HG02623 (cell line): ENCODE measurements around the gene PITRM1.

Source experiments
- ATAC-seq: cut with Tn5 transposase; IDR thresholded peaks from one replicate; pipeline ENCODE4 v1.9.1; 2021; ENCODE audit warnings: moderate library complexity; ENCODE audit not compliant: unreplicated experiment

The PITRM1 gene

DNA sequence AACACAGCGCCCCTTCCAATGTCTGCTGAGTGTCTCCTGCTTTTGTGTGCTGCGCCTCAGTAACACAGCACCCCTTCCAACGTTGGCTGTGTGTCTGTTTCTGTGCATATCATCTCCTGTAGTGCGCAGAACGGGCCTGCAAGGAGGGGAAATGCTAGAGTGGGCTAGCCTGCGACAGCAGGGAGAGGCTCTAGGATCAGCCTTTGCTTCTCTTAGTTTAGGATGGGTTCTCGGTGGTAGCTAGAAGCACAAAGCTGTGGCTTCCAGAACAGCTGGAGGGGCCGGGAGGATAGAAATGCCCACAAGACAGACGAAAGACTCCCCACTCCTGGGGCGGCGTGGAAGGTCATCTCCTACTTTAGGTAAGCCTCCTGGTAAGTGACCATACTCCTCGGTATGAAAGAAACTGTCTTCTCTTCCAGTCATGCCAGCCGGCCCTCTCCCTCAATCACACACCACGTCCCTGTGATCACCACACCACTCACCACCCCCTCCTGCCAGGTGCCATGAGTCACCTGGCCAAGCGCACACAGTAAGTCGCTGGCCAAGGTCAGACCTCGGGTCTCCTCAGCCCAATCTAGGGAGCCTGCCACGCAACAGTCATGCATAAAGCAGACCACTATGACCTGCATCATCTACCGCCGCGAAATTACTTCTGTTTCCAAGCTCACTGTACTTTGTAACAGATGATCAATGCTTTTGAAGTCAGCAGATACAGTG is 4.8 kb downstream of the PITRM1 start:
- no peak for ATAC-seq

DNA sequence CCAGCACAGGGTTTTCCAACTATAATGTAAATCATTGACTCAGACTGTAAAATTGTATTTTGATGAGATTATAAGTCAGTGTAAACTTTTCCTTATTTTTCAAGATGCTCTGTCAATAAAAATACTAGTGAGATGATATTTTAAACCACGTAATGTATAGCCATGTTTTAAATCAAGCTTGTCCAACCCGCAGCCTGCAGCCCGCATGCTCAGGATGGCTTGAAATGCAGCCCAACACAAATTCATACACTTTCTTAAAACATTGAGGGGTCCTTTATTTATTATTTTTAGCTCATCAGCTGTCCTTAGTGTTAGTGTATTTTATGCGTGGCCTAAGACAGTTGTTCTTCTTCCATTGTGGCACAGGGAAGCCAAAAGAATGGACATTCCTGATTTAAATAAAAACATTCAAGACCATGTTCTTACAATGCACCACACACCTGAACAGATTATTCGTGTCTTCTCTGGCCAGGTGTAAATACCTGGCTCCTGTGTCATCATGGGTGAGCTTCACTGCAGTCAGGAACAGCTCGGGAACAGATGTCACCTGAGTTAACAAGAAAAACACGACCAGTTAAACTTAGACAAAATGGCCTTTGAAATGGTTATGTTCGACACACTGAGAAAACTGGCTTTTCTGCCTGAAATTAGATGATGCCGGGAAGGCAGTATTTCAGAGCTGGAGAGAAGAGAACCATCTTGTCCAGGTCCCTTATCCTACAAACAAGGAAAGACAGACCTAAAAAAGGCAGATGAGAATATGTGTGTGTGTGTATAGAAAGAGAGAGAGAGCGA is 5.9 kb downstream of the PITRM1 start:
- no peak for ATAC-seq

DNA sequence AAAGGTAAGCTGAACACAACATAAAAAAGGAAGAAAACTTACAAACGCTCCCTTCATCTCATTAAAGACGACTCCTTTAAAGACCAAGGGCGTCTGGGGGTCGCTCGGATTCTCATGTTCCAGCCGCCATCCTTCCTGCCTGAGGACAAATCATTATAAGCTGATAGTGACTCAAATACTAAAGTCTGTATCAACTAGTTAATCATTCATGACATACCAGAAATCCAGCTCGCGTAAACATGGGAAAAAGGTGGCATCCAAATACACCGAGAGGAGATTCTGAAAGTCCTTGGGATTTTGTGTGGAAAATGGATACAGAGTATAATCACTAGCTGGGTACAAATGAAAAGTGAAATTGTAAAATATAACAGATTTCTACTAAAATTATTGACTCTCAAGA is 7.4 kb downstream of the PITRM1 start:
- no peak for ATAC-seq

DNA sequence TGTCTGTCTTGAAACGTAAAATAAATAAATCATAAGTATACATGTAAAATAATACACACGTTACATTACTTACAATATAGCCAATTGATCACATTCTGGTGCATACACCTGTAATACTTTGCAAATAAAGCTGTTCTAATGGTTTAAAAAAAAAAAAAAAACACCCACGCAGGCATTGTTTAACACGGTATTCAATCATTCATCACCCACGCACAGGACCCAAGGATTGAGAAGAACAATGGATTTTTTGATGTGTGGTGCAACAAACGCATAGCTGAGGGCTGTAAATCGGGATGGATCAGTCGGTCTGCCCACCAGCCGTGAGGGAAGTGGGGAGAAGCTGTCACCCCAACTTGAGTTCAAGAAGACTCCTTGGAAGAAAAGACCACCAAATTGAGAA is 8.7 kb downstream of the PITRM1 start:
- no peak for ATAC-seq

DNA sequence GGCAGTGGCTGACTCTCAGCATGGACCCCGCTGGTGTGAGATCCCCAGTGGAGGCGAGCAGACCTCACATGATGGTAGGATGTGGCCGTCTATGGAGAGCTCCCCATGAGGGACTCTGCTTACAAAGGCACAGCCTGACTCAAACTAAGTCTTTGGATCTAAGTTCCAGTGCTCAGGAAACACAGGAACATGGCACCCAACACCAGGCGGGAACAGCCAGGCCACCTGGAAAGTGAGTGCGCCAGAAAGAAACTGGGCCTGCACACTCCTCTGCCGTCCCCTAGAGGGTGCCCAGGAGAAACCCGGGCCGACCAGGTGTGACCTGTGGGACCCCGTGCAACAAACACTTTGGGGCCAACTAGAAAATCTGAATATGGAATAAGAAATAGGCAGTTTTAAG is 10.0 kb downstream of the PITRM1 start:
- ATAC-seq: no peak

DNA sequence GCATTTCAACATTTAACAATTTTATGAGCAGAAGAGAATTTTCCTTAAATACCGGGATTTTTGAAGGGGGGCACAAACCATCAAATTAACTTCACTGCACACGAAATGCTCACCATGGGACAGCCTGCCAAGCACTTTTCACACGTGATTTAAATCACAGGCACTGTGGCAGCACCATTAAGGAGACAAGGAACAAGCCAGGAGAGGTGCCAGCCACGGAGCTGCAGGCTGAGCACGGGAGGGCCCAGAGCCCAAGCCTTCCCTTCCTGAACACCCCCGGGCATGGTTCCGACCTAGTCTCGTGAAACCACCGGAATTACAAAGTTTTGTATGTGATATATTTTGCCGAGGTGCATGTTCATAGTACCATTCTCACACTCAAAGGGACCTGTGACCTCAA is 13.4 kb downstream of the PITRM1 start:
- ATAC-seq: no peak

DNA sequence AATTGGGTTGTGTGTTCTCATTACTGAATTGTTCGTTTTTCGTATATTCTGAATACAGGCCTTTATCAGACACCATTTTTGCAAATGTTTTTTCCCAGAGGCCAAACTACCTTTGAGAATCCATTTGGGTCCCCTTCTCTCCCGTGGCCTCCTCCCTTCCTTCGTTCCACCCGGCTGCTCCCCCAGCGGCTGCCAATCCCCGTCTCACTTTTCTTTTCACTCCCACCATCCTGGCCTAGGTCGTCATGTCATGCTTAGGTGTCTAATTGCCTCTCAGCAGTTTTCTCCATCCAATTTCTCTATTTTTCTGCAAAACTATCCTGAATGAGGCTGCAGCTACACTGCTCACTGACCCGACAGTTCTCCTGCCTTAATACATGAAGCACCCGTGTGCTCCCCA is 17.9 kb downstream of the PITRM1 start:
- ATAC-seq: no peak

DNA sequence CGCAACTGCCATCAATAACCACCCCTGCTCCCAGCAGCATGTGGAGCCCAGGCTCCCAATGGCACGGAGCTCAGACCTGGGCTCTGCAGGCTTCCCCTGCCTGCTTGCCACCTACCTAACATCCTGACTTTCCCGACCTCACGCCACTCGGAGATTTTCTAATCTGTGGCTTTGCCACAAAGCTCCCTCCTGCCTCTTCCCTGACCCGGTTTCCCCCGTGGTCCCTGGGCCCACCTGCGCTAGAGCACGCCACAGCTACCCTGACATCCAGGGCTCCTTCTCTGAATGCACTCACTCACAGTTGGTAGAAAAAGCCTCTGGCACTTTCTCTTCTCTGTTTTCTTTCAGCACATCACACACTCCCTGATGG is 20.0 kb downstream of the PITRM1 start:
- ATAC-seq: no peak

DNA sequence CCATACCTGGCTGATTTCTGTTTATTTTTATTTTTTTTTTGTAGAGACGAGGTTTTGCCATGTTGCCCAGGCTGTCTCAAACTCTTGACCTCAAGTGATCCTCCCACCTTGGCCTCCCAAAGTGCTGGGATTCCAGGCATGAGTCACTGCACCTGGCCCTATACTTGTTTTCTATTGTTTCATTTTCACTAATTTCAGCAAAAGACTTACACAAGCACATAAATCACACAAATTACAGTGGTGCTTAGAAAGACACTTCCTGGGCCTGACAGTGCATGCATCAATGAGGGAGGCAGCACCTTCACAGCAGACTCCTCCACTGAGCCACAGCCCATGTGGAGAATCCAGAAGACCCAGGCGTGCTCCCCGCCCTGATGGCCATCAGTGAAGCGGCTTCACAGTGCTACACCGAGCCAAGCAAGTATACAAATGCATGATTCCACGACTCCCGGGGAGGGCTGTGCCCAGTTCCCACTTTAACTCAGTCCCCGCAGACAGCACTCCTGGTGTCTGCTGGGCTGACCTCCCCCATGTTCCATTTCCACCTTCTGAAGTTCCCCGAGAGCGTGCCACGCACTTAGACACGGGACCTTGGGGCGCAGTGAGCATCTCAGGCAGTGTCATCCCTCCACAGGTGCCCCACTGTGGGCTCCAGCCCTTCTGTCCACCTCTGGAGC is 20.6 kb downstream of the PITRM1 start:
- no peak for ATAC-seq

DNA sequence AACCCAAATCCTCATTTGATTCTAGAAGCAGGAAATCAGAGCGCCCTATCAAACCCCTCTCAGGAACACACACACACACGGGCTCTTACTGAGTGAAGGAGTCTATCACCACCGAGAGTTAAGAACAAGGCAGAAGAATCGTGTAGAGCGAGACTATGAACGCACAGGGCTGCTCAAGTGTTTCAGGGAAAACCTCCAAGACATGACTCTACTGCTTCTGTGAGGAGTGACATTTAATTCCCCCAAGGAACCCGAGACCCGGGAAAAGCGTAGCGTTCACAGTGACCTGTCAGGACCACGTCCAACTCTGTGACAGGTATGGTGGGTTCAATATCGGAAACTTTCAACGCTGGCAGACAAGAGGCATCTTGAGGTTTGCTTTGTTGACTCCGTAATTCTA is 21.6 kb downstream of the PITRM1 start:
- no peak for ATAC-seq

DNA sequence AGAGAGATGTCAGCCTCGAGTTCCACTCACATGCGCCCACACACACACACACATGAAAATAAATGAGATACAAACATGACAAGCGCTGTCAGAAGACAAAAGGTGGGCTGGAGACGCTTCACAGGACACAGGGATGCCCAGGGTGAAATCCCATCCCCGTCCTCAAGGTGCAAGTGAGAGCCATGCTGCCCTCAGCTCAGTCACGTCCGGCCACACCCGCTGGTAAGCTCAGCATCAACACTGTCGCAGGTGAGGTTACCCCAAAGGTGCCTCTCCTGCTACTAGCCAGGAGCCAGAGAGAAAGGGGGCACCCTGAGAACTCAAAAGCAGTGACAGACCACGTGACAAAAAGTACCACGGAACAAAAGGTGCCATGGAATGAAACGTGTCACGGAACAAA is 22.2 kb downstream of the PITRM1 start:
- ATAC-seq: no peak

DNA sequence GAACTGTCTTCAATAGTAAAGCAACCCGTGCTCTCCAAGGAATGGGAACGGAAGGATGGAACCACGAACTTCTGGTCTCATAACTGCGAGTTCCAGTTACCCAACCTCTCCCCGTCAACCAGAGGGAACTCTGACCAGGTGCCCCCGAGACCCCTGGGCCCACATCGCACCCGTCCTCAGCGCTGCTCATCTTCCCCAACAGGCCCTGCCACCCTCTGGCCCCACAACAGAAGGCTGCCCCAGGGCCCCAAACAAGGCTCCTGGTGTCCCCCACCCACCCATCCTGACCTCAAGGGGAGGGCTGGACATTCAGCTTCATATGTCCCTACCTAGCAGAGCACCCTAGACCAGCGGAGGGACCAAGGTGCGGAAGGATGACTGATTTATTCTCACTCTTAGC is 22.7 kb downstream of the PITRM1 start:
- no peak for ATAC-seq

DNA sequence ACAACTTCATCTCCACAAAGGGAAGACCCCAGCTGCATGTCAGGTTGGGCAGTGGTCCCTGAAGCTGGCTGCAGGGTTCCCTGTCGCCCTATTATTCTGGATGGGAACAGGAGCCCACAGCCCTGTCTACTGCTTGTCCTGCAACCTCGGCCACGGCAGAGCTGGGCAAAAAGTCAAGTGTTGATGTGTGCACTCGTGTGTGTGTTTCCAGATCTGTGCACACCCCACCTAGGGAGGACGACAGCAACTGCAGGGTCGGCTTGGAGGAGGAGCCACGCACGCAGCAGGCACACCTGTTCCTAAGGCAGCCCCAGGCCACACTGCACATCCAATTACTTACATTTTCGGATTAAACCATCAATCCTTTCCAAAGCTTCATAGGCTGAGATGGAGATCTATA is 23.6 kb downstream of the PITRM1 start:
- no peak for ATAC-seq

DNA sequence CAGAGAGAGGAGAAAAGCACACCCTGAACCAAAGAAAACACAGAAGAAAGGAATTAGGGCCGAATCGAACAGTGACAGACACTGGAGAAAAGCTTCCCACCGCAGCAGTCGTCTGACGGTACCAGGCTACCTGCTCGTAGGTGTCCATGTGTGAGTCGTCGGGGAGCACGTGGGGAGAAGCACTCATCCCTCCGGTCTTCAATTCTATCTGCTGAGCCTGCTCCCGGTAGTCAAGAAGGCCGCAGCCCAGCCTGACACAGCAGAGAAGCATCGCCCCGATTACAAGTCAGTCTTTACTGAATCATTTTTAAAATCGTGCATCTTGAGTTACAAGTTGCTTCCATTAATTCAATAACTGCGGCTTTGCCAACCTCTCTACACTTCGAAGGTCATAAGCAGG is 24.5 kb downstream of the PITRM1 start:
- ATAC-seq: no peak

DNA sequence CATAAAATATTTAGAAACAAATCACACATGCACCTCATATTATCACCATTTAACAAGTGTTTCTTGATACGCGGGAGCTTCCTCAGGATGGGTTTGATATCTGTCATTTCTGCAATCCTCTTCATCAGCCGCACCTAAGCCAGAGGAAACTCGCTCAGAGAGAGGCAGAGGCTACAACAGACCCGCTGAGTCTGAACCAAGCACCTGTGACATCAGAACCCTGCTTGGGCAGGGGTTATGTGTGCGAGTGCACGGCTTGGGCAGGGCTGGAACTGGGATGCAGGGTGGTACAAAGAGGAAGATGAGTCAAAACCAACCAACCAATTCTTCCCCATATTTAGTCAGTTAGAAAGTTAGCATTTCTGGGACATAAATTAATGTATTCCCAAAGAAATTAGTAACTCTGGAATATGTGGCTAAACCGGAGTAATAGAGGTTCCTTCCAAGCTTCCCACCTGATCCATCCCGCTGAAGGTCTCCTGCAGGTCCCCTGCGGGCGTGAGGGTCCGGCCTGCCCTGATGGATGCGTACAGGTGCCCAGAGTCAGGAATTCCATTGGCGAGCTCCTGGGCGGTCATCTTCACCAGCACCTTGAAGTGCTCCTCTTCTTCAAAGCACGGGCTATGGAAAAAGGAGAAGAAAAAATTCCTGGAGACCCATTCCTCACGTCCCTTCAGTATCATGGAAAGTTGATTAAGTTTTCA is 25.3 kb downstream of the PITRM1 start:
- no peak for ATAC-seq

DNA sequence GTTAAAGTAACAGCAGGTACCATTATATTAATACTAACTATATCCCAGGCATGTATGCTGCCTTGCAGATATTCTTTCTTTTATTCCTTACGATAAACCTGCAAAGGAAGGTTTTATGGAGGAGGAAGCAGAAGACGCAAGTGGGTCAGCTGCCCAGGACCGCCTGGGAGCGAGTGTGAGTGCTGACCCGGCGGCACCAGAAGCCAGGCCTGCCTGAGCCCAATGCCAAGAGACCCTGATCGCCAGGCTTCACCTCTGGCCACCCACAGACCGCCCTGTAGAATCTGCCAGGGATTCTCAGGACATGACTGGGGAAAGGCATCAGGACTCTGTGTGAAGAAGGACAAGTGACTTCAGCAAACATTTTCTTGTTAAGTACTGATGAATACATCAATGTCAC is 26.3 kb downstream of the PITRM1 start:
- ATAC-seq: no peak

DNA sequence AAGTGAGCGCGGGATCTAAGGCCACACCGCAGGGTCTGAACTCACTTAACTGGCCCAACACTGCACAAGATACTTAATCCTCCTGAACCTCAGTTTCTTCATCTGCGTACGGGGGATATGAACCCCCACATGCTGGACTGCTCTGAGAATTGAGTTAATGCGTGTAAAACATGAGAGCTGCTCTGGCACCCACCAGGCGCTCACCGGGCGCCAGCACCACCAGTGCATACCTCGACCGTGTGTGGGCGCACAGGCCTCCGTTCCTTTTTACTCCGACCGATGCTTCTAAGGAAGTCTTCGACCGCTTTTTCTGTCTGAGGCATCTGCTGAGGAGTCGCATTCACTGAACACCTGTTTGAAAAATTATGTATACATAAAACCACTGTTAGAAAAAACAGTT is 27.2 kb downstream of the PITRM1 start:
- no peak for ATAC-seq

DNA sequence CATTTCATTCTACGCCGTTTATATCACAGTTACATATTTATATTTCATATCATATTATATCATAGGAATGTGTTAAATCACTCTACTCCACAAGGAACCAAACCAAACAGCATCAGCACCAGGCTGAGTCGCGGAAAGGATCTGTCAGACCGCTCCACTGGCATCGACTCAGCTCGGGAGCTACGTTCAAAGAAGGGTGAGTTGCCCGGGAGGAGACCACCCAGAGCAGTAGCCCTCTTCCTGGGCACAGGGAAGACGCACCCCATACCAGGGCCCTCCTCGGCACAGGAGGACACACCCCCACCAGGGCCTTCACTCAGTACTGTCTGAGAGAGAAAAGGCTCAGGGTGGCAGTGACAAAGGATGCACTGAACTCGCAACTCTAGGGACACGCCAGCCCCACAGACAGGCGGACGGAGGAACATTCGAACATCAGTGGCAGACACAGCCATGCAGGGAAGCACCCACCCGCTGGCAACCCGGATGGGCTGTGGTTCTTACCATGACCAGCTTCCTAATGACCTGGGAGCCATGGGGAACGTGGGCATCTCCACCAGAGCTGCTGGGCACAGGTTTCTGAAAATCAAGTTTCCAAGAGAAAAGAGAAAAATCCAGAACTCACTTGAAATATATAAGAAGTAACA is 28.7 kb downstream of the PITRM1 start:
- ATAC-seq: no peak

DNA sequence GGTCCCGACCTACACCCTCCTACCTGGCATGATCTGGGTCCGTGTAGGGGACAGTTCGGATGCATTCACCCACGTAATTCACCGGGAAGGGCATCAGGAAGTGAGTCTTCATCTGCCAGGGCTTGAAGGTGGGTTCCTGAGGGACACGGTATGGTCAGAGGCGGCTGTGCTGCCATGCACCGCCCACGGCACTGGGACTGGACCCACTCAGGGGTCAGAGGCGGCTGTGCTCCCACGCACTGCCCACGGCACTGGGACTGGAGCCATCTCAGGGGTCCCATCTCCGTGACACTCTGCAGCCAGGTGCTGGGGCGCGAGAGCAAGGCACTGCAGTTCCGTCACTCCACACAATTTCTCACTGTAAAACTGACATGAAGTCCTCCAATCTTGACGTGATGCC is 29.2 kb downstream of the PITRM1 start:
- ATAC-seq: no peak

DNA sequence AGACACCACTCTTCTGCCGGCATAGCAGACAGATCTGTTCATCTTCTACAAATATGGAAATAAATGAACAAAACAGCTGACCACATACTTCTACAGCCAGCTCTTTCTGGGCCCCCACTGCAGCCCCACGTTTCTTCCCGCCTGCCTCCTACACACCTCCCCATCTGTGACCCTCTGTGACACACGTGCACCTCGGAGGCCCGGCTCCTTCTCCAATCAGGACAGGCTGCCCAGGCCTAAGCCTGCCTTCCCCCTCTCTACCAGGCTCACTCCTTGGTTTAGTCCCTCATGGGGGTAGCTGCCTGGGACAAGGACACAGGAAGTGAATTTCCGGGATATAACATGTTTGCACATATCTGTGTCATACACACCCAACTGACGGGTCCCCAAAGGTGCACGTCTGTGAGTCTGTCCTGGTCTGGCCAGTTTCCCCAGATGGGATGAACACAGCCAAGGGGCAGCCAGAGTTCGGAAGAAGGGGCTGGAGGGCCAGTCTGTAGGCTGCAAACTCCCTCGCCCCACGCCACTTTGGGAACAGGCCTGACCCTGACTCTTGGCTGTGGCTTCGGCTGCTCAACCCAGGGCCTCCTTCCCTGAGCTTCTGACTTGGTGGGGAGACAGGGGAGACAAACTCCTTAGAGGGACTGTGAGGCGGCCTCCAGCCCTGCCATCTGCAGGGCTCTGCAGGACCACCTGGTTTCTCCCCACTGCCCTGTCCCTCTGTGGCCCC is 30.3 kb downstream of the PITRM1 start:
- ATAC-seq: no peak
